Panc1 (cell line): ENCODE data around the gene RSPH1. TPM values are rescaled to one million over a fixed set of nuclear protein-coding genes. Genes with fewer than 3 reads are reported as not detected.

Experiments
- ATAC-seq: fragments of 200-7000 bp; cut with Tn5 transposase; 2 replicates; pipeline ENCODE4 v1.9.1; 2020; ENCODE audit warnings: mild to moderate bottlenecking, moderate library complexity
- BruUV-seq: library from RNA; stranded (reverse); fragments of 400-500 nt; replicated peaks from 2 replicates; lab custom pipeline; 2021; lab: Mats Ljungman, UMichigan
- CTCF ChIA-PET: fragments of 300-600 bp; sonication (Branson Sonifier 250); formaldehyde crosslinking; loops from one replicate; lab custom pipeline; 2022; ENCODE audit warnings: antibody characterized with exemption; lab: Charles Lee
- POLR2A ChIA-PET: fragments of 300-600 bp; sonication (Branson Sonifier 250); formaldehyde crosslinking; loops from one replicate; lab custom pipeline; 2022; ENCODE audit warnings: antibody characterized with exemption; lab: Charles Lee
- DNase-seq: peaks from one replicate; pipeline ENCODE4 v3.0.0-alpha.2; 2010; ENCODE audit warnings: low read depth, low spot score
- H3K27ac ChIP-seq: 2 replicates; pipeline ENCODE4 v1.5.1; 2011; ENCODE audit warnings: mild to moderate bottlenecking, low read length, inconsistent platforms
- H3K27me3 ChIP-seq: fragments of 200-500 bp; sonication (Bioruptor generic); 2 replicates; pipeline ENCODE4 v1.6.0; 2014; ENCODE audit warnings: low read length, inconsistent platforms; ENCODE audit not compliant: control insufficient read depth, insufficient read depth
- H3K36me3 ChIP-seq: fragments of 200-500 bp; sonication (Bioruptor generic); 2 replicates; pipeline ENCODE4 v1.5.1; 2014; ENCODE audit warnings: inconsistent platforms, mild to moderate bottlenecking, low read length, moderate library complexity; ENCODE audit not compliant: control insufficient read depth, insufficient read depth
- H3K4me1 ChIP-seq: 2 replicates; pipeline ENCODE4 v1.5.1; 2011; ENCODE audit warnings: inconsistent platforms, mild to moderate bottlenecking, low read length, moderate library complexity; ENCODE audit not compliant: control insufficient read depth, insufficient read depth
- H3K4me3 ChIP-seq, 2 experiments: 2 replicates each; pipeline ENCODE4 v1.5.1; 2011 to 2012; ENCODE audit warnings: low read depth in 2 of 2, low read length in 2 of 2, mild to moderate bottlenecking in 2 of 2, inconsistent platforms in 1 of 2, moderate library complexity in 1 of 2
- H3K9me3 ChIP-seq: fragments of 200-500 bp; sonication (Bioruptor generic); 2 replicates; pipeline ENCODE4 v1.5.1; 2014; ENCODE audit warnings: low read depth, mild to moderate bottlenecking, inconsistent platforms, low read length, moderate library complexity; ENCODE audit not compliant: control insufficient read depth, insufficient read depth
- POLR2AphosphoS5 ChIP-seq: IDR thresholded peaks from 2 replicates; pipeline ENCODE4 v1.6.1; 2012; ENCODE audit warnings: mild to moderate bottlenecking, low read depth, low read length, moderate library complexity
- SIN3A ChIP-seq: IDR thresholded peaks from 2 replicates; pipeline ENCODE4 v1.6.1; 2012; ENCODE audit warnings: low read depth, mild to moderate bottlenecking, low read length, moderate library complexity, borderline replicate concordance; ENCODE audit not compliant: insufficient read depth
- TCF7L2 ChIP-seq: IDR thresholded peaks from 2 replicates; pipeline ENCODE4 v1.6.1; 2011; ENCODE audit warnings: mild to moderate bottlenecking, low read depth, low read length, inconsistent platforms
- in situ Hi-C: cut with HindIII; loops from 2 replicates; pipeline ENCODE4 v1.10.0; 2016; ENCODE audit warnings: low sequenced_read_pairs, low pct_unique_long_range_greater_than_20kb
- intact Hi-C: fragments of 100-400 bp; cut with micrococcal nuclease; formaldehyde crosslinking; loops from one replicate; pipeline ENCODE4 v1.10.0; 2022; ENCODE audit not compliant: unreplicated experiment
- total RNA-seq: library from RNA; stranded (reverse); gene quantifications from one replicate; pipeline ENCODE4 v1.2.1, GENCODE V29; 2021; ENCODE audit not compliant: unreplicated experiment
- TF ChIP-seq, protein P1 (sequence below): fragments of 450-650 bp; IDR thresholded peaks from 2 replicates; pipeline ENCODE4 v1.5.1; 2017; ENCODE audit warnings: mild to moderate bottlenecking
- TF ChIP-seq, protein P2 (sequence below), 2 experiments: IDR thresholded peaks; 2 replicates each; pipeline ENCODE4 v1.6.1; 2011 to 2012; ENCODE audit warnings: low read depth in 2 of 2, control low read depth in 1 of 2, low read length in 1 of 2, mild to moderate bottlenecking in 1 of 2, moderate library complexity in 1 of 2; ENCODE audit not compliant: insufficient read depth in 1 of 2

The RSPH1 gene
- total RNA-seq, 1 experiment from 2014 or later = 0.46 TPM

DNA sequence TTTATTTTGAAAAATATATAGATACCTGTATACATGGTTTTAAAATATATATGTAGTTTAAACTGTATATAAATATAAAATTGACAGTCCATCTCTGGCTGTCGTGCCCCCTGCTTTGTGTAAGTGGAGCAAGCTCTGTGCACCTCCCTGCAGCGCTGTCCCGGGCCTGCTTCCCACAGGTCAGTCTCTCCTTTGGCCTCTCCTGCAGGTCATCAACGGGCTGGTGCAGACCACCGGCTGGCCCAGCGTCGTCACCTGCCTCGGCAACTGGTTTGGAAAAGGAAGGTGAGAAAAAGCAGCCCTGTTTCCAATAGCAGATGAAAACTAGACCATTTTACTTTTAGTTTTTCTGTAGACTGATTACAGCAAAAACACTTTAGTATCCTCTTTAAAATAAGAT lies 46.2 kb upstream of the RSPH1 start:
- no peak overlapping the region for H3K4me3 ChIP-seq
- ATAC-seq (no peak), DNase-seq (no peak)
- H3K27ac ChIP-seq = no peak overlapping the region
- H3K36me3 ChIP-seq = no peaks in the 10 kb centered on the region
- CTCF ChIA-PET = no interaction called here
- TF ChIP-seq, protein P1, sequence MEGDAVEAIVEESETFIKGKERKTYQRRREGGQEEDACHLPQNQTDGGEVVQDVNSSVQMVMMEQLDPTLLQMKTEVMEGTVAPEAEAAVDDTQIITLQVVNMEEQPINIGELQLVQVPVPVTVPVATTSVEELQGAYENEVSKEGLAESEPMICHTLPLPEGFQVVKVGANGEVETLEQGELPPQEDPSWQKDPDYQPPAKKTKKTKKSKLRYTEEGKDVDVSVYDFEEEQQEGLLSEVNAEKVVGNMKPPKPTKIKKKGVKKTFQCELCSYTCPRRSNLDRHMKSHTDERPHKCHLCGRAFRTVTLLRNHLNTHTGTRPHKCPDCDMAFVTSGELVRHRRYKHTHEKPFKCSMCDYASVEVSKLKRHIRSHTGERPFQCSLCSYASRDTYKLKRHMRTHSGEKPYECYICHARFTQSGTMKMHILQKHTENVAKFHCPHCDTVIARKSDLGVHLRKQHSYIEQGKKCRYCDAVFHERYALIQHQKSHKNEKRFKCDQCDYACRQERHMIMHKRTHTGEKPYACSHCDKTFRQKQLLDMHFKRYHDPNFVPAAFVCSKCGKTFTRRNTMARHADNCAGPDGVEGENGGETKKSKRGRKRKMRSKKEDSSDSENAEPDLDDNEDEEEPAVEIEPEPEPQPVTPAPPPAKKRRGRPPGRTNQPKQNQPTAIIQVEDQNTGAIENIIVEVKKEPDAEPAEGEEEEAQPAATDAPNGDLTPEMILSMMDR = no peak
- TF ChIP-seq, protein P2, sequence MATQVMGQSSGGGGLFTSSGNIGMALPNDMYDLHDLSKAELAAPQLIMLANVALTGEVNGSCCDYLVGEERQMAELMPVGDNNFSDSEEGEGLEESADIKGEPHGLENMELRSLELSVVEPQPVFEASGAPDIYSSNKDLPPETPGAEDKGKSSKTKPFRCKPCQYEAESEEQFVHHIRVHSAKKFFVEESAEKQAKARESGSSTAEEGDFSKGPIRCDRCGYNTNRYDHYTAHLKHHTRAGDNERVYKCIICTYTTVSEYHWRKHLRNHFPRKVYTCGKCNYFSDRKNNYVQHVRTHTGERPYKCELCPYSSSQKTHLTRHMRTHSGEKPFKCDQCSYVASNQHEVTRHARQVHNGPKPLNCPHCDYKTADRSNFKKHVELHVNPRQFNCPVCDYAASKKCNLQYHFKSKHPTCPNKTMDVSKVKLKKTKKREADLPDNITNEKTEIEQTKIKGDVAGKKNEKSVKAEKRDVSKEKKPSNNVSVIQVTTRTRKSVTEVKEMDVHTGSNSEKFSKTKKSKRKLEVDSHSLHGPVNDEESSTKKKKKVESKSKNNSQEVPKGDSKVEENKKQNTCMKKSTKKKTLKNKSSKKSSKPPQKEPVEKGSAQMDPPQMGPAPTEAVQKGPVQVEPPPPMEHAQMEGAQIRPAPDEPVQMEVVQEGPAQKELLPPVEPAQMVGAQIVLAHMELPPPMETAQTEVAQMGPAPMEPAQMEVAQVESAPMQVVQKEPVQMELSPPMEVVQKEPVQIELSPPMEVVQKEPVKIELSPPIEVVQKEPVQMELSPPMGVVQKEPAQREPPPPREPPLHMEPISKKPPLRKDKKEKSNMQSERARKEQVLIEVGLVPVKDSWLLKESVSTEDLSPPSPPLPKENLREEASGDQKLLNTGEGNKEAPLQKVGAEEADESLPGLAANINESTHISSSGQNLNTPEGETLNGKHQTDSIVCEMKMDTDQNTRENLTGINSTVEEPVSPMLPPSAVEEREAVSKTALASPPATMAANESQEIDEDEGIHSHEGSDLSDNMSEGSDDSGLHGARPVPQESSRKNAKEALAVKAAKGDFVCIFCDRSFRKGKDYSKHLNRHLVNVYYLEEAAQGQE (IDR thresholded peaks at IDR 0.05; ENCODE audit: insufficient read depth in 1 of 2, low read depth in 2 of 2, low read length in 1 of 2) = no peak
- no peaks in the 10 kb centered on the region for H3K9me3 ChIP-seq
- POLR2A ChIA-PET = no interaction called here
- H3K4me1 ChIP-seq = no peaks in the 10 kb centered on the region
- in situ Hi-C loops (no loop called here), intact Hi-C loops (no loop called here)
- BruUV-seq = no TSS peak
- H3K27me3 ChIP-seq = no peaks in the 10 kb centered on the region

DNA sequence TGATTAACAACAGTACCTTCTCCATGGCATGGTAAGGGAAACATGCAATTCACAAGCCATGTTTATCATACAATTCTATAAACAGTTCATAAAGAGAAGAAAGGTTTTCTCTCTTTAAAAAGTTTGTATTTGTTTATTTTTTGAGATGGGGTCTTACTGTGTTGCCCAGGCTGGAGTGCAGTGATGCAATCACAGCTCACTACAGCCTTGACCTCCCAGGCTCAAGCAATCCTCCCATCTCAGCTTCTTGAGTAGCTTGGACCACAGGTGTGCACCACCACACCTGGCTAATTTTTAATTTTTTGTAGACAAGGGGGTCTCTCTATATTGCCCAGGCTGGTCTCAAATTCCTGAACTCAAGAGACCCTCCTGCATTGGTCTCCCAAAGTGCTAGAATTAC lies 45.6 kb upstream of the RSPH1 start:
- in situ Hi-C loops (no loop called here), intact Hi-C loops (no loop called here)
- BruUV-seq = no TSS peak
- Histone ChIP-seq H3K36me3 (no peaks in the 10 kb centered on the region), H3K9me3 (no peaks in the 10 kb centered on the region), H3K27me3 (no peaks in the 10 kb centered on the region), H3K27ac (no peak overlapping the region), H3K4me3 (no peak overlapping the region), H3K4me1 (no peaks in the 10 kb centered on the region)
- no peak for ATAC-seq
- CTCF ChIA-PET = no interaction called here
- no peak for DNase-seq
- TF ChIP-seq, protein P1 = no peak
- TF ChIP-seq, protein P2 (IDR thresholded peaks at IDR 0.05; ENCODE audit: insufficient read depth in 1 of 2, low read depth in 2 of 2, low read length in 1 of 2) = no peak
- TF ChIP-seq SIN3A (no peak), TCF7L2 (no peak), POLR2AphosphoS5 (no peak)
- POLR2A ChIA-PET = no interaction called here
